ENCODE data around the gene KCTD16. TPM values are rescaled to one million over a fixed set of nuclear protein-coding genes. Genes with fewer than 3 reads are reported as not detected.

Gene KCTD16
- total RNA-seq, 4 donors from 2014 or later: 0.03 TPM; not detected in 3

GRCh38 chr5:144487761-144488160 lies 317.1 kb downstream of the KCTD16 start:
- TF ChIP-seq CTCF (IDR thresholded peaks at IDR 0.05): no peak
- Histone ChIP-seq H3K4me3 (no peak overlapping the region), H3K27me3 (no peaks in the 10 kb centered on the region), H3K4me1 (no peaks in the 10 kb centered on the region), H3K36me3 (no peaks in the 10 kb centered on the region), H3K27ac (no peak overlapping the region), H3K9me3 (peaks cover 3% of the 10 kb centered on the region)
- no peak for DNase-seq (ENCODE audit: low spot score in 2 of 2)

GRCh38 chr5:144503123-144503522 lies 332.4 kb downstream of the KCTD16 start:
- H3K9me3 ChIP-seq: no peaks in the 10 kb centered on the region
- WGBS: 80% methylated on average over 2 of the region's 2 CpGs
- no peak overlapping the region for H3K4me3 ChIP-seq
- H3K4me1 ChIP-seq: no peaks in the 10 kb centered on the region
- no peaks in the 10 kb centered on the region for H3K36me3 ChIP-seq
- no peak for TF ChIP-seq POLR2A (IDR thresholded peaks at IDR 0.05)
- no peak for TF ChIP-seq POLR2AphosphoS5 (IDR thresholded peaks at IDR 0.05)
- TF ChIP-seq CTCF (IDR thresholded peaks at IDR 0.05): no peak
- no peak for TF ChIP-seq EP300 (IDR thresholded peaks at IDR 0.05)
- no peak overlapping the region for H3K27ac ChIP-seq
- DNase-seq (ENCODE audit: low spot score in 2 of 2): no peak
- H3K27me3 ChIP-seq: no peaks in the 10 kb centered on the region

GRCh38 chr5:144504929-144505577 lies 334.4 kb downstream of the KCTD16 start:
- Histone ChIP-seq H3K36me3 (no peaks in the 10 kb centered on the region), H3K9me3 (no peaks in the 10 kb centered on the region), H3K27me3 (no peaks in the 10 kb centered on the region), H3K4me3 (no peak overlapping the region), H3K27ac (no peak overlapping the region), H3K4me1 (no peaks in the 10 kb centered on the region)
- no peak for TF ChIP-seq EP300 (IDR thresholded peaks at IDR 0.05)
- TF ChIP-seq CTCF (IDR thresholded peaks at IDR 0.05): no peak
- no peak for TF ChIP-seq POLR2AphosphoS5 (IDR thresholded peaks at IDR 0.05)
- no peak for TF ChIP-seq POLR2A (IDR thresholded peaks at IDR 0.05)
- no peak for DNase-seq (ENCODE audit: low spot score in 2 of 2)
- WGBS: 25% methylated on average over 5 of the region's 5 CpGs

GRCh38 chr5:144510845-144511579 lies 340.3 kb downstream of the KCTD16 start:
- H3K27ac ChIP-seq: no peak overlapping the region
- no peaks in the 10 kb centered on the region for H3K4me1 ChIP-seq
- no peak overlapping the region for H3K4me3 ChIP-seq
- TF ChIP-seq EP300 (IDR thresholded peaks at IDR 0.05) (no peak), CTCF (IDR thresholded peaks at IDR 0.05) (no peak), POLR2AphosphoS5 (IDR thresholded peaks at IDR 0.05) (no peak), POLR2A (IDR thresholded peaks at IDR 0.05) (no peak)
- 82% methylated on average over 9 of the region's 10 CpGs for WGBS
- no peaks in the 10 kb centered on the region for H3K27me3 ChIP-seq
- no peaks in the 10 kb centered on the region for H3K9me3 ChIP-seq
- no peaks in the 10 kb centered on the region for H3K36me3 ChIP-seq
- no peak for DNase-seq (ENCODE audit: low spot score in 2 of 2)

GRCh38 chr5:144511580-144512072 lies 341.0 kb downstream of the KCTD16 start:
- no peak overlapping the region for H3K27ac ChIP-seq
- no peaks in the 10 kb centered on the region for H3K9me3 ChIP-seq
- H3K4me1 ChIP-seq: no peaks in the 10 kb centered on the region
- H3K27me3 ChIP-seq: no peaks in the 10 kb centered on the region
- no peak overlapping the region for H3K4me3 ChIP-seq
- TF ChIP-seq POLR2AphosphoS5 (IDR thresholded peaks at IDR 0.05): no peak
- no peak for TF ChIP-seq CTCF (IDR thresholded peaks at IDR 0.05)
- TF ChIP-seq POLR2A (IDR thresholded peaks at IDR 0.05): no peak
- TF ChIP-seq EP300 (IDR thresholded peaks at IDR 0.05): no peak
- DNase-seq (ENCODE audit: low spot score in 2 of 2): no peak
- WGBS: 83% methylated on average over 4 of the region's 4 CpGs
- no peaks in the 10 kb centered on the region for H3K36me3 ChIP-seq

Measured in suprapubic skin (tissue), 4 donors.